Right atrium auricular region (tissue), 2 donors: ENCODE data around the gene RUSC2. TPM values are rescaled to one million over a fixed set of nuclear protein-coding genes. Genes with fewer than 3 reads are reported as not detected.
"Not testable (repeated sequence)": the region's sequence is repeated elsewhere in the genome, so short reads cannot be mapped to it uniquely, and the experiment has no call there.

Source experiments
- DNase-seq: peaks from one replicate; pipeline ENCODE4 v3.0.0-alpha.2; 2019; ENCODE audit warnings: low spot score
- H3K27ac ChIP-seq, 2 donors: fragments of 200-600 bp; sonication (generic); 1 replicate in 1 of 2; 2 replicates in 1 of 2; pipeline ENCODE4 v1.5.1; 2016 to 2019
- H3K27me3 ChIP-seq, 2 donors: fragments of 200-600 bp; sonication (generic); one replicate each; pipeline versions ENCODE4 v1.5.1 to v1.6.0; 2017 to 2019
- H3K36me3 ChIP-seq: fragments of 200-600 bp; sonication (generic); one replicate; pipeline ENCODE4 v1.5.1; 2016
- H3K4me1 ChIP-seq, 2 donors: fragments of 200-600 bp; sonication (generic); one replicate each; pipeline versions ENCODE4 v1.5.1 to v1.6.0; 2017 to 2019
- H3K4me3 ChIP-seq, 2 donors: fragments of 200-600 bp; sonication (generic); 1 replicate in 1 of 2; 2 replicates in 1 of 2; pipeline ENCODE4 v1.5.1; 2017 to 2019; ENCODE audit warnings: mild to moderate bottlenecking in 1 of 2, moderate library complexity in 1 of 2
- H3K9me3 ChIP-seq, 2 donors: fragments of 200-600 bp; sonication (generic); one replicate each; pipeline ENCODE4 v1.5.1; 2019
- total RNA-seq, 2 donors: library from RNA; depleted of rRNA; stranded (reverse); fragments of >200 nt; gene quantifications; one replicate each; pipeline ENCODE4 v1.1.0, GENCODE V29; 2016
- TF ChIP-seq, protein P1 (sequence below), 2 donors: fragments of 200-600 bp; sonication (generic); IDR thresholded peaks; one replicate each; pipeline ENCODE4 v1.5.1; 2019; ENCODE audit warnings: antibody characterized with exemption in 2 of 2

Gene RUSC2
- total RNA-seq, 2 donors from 2014 or later = 33.0 to 49.1 TPM

DNA sequence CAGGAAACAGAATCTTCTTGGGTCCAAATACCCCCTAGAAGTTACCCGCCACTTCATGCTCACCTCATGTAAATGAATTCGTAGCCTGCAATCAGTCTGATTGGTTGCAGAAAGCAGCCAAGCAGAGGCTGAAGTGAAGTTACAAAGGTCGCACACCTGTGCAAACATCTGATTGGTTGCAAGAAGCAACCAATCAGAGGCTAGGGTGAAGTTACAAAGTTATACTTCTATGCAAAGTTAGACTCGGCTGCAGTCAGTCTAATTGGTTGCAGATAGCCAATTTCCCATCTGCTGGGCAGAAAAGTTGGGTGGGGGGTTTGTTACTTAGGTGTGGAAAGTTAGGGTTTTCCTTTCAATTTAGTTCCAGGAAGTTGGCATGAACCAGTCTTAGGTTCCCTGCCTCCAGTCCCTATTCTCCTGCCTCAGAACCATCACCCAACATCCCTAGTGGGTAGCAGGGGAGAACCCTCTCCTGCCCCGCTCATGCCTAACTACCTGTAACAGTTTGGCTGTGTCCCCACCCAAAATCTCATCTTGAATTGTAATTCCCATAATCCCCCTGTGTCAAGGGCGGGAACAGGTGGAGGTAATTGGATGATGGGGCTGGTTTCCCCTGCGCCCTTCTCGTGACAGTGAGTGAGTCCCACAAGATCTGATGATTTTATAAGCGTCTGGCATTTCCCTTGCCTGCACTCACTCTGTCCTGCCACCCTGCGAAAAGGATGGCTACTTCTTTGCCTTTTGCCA lies 1.2 kb upstream of the RUSC2 start:
- Histone ChIP-seq H3K4me1 (peaks cover 0 to 35% of the 10 kb centered on the region in 2 donors), H3K27me3 (no peaks in the 10 kb centered on the region), H3K4me3 (peak overlapping the region; percentile 64 to 73), H3K36me3 (no peaks in the 10 kb centered on the region), H3K27ac (peak overlapping the region; percentile 95 to 96), H3K9me3 (no peaks in the 10 kb centered on the region)
- DNase-seq = no peak
- TF ChIP-seq, protein P1, sequence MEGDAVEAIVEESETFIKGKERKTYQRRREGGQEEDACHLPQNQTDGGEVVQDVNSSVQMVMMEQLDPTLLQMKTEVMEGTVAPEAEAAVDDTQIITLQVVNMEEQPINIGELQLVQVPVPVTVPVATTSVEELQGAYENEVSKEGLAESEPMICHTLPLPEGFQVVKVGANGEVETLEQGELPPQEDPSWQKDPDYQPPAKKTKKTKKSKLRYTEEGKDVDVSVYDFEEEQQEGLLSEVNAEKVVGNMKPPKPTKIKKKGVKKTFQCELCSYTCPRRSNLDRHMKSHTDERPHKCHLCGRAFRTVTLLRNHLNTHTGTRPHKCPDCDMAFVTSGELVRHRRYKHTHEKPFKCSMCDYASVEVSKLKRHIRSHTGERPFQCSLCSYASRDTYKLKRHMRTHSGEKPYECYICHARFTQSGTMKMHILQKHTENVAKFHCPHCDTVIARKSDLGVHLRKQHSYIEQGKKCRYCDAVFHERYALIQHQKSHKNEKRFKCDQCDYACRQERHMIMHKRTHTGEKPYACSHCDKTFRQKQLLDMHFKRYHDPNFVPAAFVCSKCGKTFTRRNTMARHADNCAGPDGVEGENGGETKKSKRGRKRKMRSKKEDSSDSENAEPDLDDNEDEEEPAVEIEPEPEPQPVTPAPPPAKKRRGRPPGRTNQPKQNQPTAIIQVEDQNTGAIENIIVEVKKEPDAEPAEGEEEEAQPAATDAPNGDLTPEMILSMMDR (IDR thresholded peaks at IDR 0.05) = no peak

DNA sequence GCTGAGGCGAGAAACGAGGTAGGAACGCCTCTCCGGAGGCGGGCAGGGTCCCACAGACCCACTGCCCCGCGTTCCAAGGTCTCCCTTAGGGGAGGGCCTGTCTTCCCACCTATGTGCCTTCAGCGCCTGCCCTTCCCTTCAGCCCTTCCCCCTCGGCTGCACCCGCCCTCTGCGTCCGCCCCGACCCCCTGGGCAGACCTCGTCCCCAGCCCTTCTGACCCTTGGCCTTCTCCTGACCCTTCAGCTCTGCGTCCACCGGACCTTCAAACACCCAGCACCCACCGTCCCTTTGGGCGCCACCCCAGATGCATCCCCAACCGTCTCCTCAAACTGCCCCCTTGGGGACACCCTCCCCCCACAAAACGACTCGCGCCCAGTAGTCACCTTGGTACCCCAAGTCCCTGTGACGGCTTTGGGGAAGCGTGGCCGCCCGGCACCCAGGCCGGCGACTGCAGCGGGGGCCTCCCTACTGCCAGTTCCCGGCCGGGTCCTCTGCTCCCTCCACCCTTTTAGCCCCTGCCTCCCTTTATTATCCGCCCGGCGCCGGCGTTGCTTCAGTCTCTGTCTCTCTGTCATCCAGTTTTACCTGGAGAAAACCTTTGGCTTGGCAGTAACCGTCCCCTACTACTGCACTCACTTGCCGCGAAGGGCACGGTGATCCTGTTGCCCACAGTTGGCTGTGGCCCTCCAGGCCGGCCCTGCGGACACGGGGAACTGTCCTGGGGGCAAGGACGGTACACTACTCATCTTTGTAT lies 421 bp downstream of the RUSC2 start:
- Histone ChIP-seq H3K36me3 (no peaks in the 10 kb centered on the region), H3K27ac (peak overlapping the region; percentile 95 to 96), H3K9me3 (no peaks in the 10 kb centered on the region), H3K4me1 (peaks cover 0 to 36% of the 10 kb centered on the region in 2 donors), H3K4me3 (peak overlapping the region; percentile 64 to 73), H3K27me3 (no peaks in the 10 kb centered on the region)
- TF ChIP-seq, protein P1 (IDR thresholded peaks at IDR 0.05) = no peak
- no peak for DNase-seq

DNA sequence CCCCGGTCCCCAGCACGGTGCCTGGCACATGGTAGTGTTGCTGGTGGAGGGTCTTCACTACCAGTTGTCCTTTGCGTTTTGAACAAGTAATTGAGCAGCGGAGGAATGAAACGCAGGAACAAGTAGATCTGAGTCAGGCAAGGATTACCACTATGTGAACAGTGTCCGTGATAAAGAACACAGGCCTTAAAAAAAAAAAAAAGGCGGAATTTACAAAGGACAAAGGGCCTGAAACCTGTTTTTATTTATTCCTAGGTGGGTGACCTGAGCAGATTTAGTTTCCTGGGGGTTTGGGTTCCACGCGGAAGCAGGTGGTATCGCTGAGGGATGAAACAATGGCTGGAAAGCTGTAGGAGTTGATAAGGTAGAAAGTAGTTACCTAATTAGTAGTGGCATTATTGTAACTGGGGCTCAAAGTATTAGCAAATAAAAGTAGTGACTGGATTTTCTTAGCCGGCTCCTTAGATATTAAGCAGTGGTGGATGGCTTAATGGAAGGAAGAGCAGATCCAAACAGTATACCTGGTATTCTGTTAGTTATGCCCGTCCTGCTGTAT lies 1.1 kb downstream of the RUSC2 start:
- Histone ChIP-seq H3K4me1 (peaks cover 0 to 42% of the 10 kb centered on the region in 2 donors), H3K27me3 (no peaks in the 10 kb centered on the region)
- TF ChIP-seq, protein P1 (IDR thresholded peaks at IDR 0.05) = no peak

DNA sequence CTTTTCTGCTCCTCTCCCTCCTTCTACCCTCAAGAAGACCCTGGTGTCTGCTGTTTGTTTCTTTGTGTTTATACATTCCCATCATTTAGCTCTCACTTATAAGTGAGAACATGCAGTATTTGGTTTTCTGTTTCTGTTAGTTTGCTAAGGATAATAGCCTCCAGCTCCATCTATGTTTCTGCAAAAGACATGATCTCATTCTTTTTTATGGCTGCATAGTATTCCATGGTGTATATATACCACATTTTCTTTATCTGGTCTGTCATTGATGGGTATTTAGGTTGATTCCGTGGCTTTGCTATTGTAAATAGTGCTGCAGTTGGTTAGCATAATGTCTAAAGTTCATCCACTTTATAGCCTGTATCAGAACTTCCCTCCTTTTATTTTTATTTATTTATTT lies 3.2 kb downstream of the RUSC2 start:
- H3K4me1 ChIP-seq = peaks cover 0 to 60% of the 10 kb centered on the region in 2 donors
- DNase-seq, H3K27me3 ChIP-seq, H3K4me3 ChIP-seq, H3K36me3 ChIP-seq, H3K9me3 ChIP-seq: not testable (repeated sequence)
- H3K27ac ChIP-seq = peak overlapping the region; percentile 95 to 96

More for the DNA sequence above, 1.1 kb downstream of the RUSC2 start:
- H3K36me3 ChIP-seq = no peaks in the 10 kb centered on the region
- no peak for DNase-seq
- peak overlapping the region; percentile 95 to 96 for H3K27ac ChIP-seq
- H3K9me3 ChIP-seq = no peaks in the 10 kb centered on the region
- peak overlapping the region; percentile 64 to 73 for H3K4me3 ChIP-seq

DNA sequence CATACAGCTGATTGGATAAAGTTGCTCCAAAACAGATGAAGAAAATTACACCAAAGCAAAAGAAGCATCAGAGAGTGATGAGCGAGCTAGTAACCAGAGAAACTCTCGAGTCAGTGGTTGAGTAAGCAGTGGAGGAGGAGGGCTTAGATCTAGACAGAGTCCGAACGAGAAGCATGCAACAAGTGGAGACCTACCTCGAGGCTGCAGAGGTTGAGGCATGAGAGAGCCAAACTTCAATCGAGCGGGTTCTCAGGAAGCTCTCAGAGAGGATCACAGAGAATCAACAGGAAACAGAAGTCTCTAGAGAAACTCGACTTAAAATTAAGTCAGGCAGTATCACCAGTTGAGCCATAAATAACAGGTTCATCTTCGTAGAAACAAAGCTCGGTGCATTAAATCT lies 6.1 kb downstream of the RUSC2 start:
- TF ChIP-seq, protein P1 (IDR thresholded peaks at IDR 0.05) = no peak
- peaks cover 0 to 73% of the 10 kb centered on the region in 2 donors for H3K4me1 ChIP-seq
- no peaks in the 10 kb centered on the region for H3K9me3 ChIP-seq
- H3K27ac ChIP-seq = no peak overlapping the region
- no peak for DNase-seq
- no peaks in the 10 kb centered on the region for H3K27me3 ChIP-seq
- no peaks in the 10 kb centered on the region for H3K36me3 ChIP-seq
- H3K4me3 ChIP-seq = no peak overlapping the region

DNA sequence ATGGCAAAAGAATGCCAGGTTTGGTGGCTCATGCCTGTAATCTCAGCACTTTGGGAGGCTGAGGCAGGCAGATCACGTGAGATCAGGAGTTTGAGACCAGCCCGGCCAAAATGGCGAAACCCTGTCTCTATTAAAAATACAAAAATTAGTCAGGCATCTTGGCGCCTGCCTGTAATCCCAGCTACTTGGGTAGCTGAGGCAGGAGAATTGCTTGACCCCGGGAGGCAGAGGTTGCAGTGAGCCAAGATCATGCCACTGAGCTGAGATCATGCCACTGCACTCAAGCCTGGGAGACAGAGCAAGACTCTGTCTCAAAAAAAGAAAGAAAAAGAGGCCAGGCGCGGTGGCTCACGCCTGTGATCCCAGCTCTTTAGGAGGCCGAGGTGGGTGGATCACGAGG lies 8.3 kb downstream of the RUSC2 start:
- Histone ChIP-seq H3K27ac (peak overlapping the region; percentile 46 to 59), H3K4me1 (peaks cover 0 to 66% of the 10 kb centered on the region in 2 donors)
- DNase-seq, H3K27me3 ChIP-seq, H3K9me3 ChIP-seq, H3K36me3 ChIP-seq, H3K4me3 ChIP-seq: not testable (repeated sequence)
